Thyroid gland (tissue), 4 donors: Measurements from ENCODE around the gene PABPN1L.

Experiments
- POLR2A ChIP-seq, 2 donors: fragments of 450-650 bp; IDR thresholded peaks; one replicate each; pipeline ENCODE4 v1.6.1; 2017; ENCODE audit warnings: antibody characterized with exemption in 2 of 2, mild to moderate bottlenecking in 2 of 2, moderate library complexity in 1 of 2
- TF ChIP-seq, protein P1 (sequence below), 6 experiments: fragments of 200-600 bp in 3 of 6; fragments of 450-650 bp in 3 of 6; sonication (generic) in 3 of 6; IDR thresholded peaks; one replicate each; pipeline ENCODE4 v1.5.1; 2016 to 2019; ENCODE audit warnings: antibody characterized with exemption in 6 of 6, mild to moderate bottlenecking in 2 of 6, inconsistent platforms in 1 of 6, moderate library complexity in 1 of 6

- TF ChIP-seq, protein P1, sequence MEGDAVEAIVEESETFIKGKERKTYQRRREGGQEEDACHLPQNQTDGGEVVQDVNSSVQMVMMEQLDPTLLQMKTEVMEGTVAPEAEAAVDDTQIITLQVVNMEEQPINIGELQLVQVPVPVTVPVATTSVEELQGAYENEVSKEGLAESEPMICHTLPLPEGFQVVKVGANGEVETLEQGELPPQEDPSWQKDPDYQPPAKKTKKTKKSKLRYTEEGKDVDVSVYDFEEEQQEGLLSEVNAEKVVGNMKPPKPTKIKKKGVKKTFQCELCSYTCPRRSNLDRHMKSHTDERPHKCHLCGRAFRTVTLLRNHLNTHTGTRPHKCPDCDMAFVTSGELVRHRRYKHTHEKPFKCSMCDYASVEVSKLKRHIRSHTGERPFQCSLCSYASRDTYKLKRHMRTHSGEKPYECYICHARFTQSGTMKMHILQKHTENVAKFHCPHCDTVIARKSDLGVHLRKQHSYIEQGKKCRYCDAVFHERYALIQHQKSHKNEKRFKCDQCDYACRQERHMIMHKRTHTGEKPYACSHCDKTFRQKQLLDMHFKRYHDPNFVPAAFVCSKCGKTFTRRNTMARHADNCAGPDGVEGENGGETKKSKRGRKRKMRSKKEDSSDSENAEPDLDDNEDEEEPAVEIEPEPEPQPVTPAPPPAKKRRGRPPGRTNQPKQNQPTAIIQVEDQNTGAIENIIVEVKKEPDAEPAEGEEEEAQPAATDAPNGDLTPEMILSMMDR (IDR thresholded peaks at IDR 0.05), result peak in 5 of 6 experiments; percentile 20 to 58 (median 40)
- TF ChIP-seq POLR2A (IDR thresholded peaks at IDR 0.05), result no peak
These were observed 8.6 kb downstream of the PABPN1L start for GRCh38 chr16:88857728-88858339.
